ENCODE data around the gene NDUFAF2.
"Not testable (repeated sequence)": the region's sequence is repeated elsewhere in the genome, so short reads cannot be mapped to it uniquely, and the experiment has no call there.

NDUFAF2 gene

DNA sequence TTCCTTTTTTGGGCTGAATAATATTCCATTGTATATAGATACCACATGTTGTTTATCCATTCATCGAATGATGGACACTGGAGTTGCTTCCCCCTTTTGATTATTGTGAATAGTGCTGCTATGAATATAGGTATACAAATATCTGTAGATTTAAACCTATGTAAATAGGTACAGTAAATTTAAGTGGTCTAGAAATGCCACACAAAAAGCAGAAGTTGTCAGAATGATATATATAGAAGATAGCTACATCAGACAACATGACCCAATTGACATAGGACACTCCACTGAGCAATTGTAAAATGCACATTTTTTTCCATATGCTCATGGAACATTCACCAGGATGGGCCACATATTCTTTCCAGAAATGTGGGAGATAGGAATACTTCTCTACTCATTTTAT is 139.7 kb downstream of the NDUFAF2 start:
- Mint-ChIP-seq H3K4me1 (ENCODE audit: low read depth) (no peaks in the 10 kb centered on the region), H3K27ac (no peak overlapping the region), H3K4me3 (no peak overlapping the region), H3K9me3 (no peaks in the 10 kb centered on the region), H3K27me3 (no peaks in the 10 kb centered on the region), H3K36me3 (ENCODE audit: low read depth) (peaks cover 6% of the 10 kb centered on the region)
- intact Hi-C loops (cut with micrococcal nuclease) = no loop called here

DNA sequence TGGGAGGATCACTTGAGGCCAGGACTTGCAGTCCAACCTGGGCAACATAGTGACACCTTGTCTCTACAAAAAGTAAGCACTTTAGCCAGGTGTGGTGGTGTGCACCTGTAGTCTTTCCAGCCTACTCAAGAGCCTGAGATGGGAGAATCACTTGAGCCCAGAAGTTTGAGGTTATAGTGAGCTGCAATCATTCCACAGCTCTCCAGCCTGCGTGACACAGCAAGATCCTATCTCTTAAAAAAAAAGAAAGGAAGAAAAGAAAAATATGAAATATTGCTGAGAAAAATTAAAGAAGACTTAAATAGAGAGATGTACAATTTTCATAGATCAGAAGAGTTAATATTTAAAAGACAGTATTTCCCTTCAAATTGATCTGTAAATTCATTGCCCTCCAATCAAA is 140.9 kb downstream of the NDUFAF2 start:
- H3K27me3 Mint-ChIP-seq = no peaks in the 10 kb centered on the region
- H3K27ac Mint-ChIP-seq = no peak overlapping the region
- H3K36me3 Mint-ChIP-seq (ENCODE audit: low read depth) = peaks cover 6% of the 10 kb centered on the region
- intact Hi-C loops (cut with micrococcal nuclease) = no loop called here
- H3K9me3 Mint-ChIP-seq = no peaks in the 10 kb centered on the region
- H3K4me3 Mint-ChIP-seq = no peak overlapping the region
- H3K4me1 Mint-ChIP-seq (ENCODE audit: low read depth) = no peaks in the 10 kb centered on the region

DNA sequence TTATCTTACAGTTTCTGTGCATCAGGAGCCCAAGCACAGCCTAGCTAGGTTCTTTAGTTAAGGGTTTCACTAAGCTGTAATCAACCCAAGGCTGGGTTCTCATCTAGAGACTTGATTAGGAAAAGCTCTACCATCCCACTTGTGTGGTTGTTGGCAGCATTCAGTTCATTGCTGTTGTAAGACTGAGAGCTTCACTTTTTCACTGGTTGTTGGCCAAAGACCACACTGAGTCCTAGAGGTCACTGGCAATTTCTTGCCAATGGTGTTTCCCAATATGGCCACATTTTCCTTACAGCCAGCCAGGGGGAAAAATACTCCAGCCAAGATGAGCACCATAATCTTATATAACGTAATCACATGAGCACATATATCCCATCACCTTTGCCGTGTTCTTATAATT is 142.9 kb downstream of the NDUFAF2 start:
- intact Hi-C loops (cut with micrococcal nuclease) = no loop called here
- H3K27me3 Mint-ChIP-seq = no peaks in the 10 kb centered on the region
- H3K9me3 Mint-ChIP-seq = peaks cover 10% of the 10 kb centered on the region
- no peak overlapping the region for H3K4me3 Mint-ChIP-seq
- no peaks in the 10 kb centered on the region for H3K4me1 Mint-ChIP-seq (ENCODE audit: low read depth)
- H3K36me3 Mint-ChIP-seq (ENCODE audit: low read depth) = peaks cover 12% of the 10 kb centered on the region
- no peak overlapping the region for H3K27ac Mint-ChIP-seq

DNA sequence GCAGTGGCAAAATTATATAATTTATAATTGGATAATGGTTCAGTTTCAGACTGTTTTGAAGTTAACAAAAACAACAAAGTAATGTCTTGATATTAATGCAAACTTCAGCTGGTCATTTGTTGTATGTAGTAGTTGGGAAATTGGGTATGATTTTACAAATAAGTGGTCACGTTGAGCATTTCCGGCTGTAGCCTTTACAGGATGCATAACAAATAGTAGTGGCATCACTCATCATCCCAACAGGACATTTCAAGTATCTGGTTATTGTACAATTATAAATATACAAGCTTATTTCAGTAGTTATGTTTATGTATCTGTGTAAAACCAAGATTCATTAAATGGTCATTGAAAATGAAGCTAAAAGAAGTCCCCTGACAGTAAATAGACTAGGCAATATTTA is 144.3 kb downstream of the NDUFAF2 start:
- no peaks in the 10 kb centered on the region for H3K27me3 Mint-ChIP-seq
- H3K36me3 Mint-ChIP-seq (ENCODE audit: low read depth) = peaks cover 9% of the 10 kb centered on the region
- peaks cover 10% of the 10 kb centered on the region for H3K9me3 Mint-ChIP-seq
- intact Hi-C loops (cut with micrococcal nuclease) = no loop called here
- H3K27ac Mint-ChIP-seq = no peak overlapping the region
- no peaks in the 10 kb centered on the region for H3K4me1 Mint-ChIP-seq (ENCODE audit: low read depth)
- H3K4me3 Mint-ChIP-seq = no peak overlapping the region

DNA sequence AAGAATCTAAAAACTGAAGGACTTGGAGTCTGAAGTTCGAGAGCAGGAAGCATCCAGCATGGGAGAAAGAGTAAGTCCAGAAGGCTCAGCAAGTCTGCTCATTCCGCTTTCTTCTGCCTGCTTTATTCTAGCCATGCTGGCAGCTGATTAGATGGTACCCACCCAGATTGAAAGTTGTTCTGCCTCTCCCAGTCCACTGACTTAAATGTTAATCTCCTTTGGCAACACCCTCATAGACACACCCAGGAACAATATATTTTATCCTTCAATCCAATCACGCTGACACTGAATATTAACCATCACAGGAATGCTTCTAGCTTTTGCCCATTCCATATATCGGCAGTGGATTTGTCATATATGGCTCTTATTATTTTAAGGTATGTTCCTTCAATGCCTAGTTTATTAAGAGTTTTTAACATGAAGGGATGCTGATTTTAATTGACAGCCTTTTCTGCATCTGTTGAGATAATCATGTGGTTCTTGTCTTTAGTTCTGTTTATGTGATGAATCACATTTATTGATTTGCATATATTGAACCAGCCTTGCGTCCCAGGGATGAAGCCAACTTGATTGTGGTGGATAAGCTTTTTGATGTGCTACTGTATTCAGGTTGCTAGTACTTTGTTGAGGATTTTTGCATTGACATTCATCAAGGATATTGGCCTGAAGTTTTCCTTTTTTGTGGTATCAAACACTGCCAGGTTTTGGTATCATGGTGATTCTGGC is 148.2 kb downstream of the NDUFAF2 start:
- H3K4me3 Mint-ChIP-seq; H3K4me1 Mint-ChIP-seq (ENCODE audit: low read depth); intact Hi-C loops (cut with micrococcal nuclease); H3K36me3 Mint-ChIP-seq (ENCODE audit: low read depth); H3K9me3 Mint-ChIP-seq; H3K27ac Mint-ChIP-seq; H3K27me3 Mint-ChIP-seq: not testable (repeated sequence)

DNA sequence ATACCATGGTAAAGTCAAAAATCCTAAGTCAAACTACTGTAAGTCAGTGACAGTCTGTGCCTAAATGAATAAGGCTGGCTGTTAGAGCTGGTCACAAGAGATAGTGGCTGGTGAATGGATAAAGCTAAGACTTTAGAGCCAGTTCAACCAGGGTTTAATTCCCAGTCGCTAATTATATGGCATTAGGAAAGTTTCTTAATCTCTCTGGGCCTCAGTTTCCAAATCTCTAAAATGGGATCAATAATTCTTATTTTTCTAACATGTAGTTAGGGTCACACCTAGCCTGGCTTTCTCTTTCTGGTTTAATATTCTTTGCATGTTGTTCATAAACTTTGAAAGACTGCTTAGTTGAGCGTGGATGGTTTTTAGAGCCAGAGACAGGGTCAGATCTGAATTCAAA is 152.5 kb downstream of the NDUFAF2 start:
- H3K27ac Mint-ChIP-seq = no peak overlapping the region

DNA sequence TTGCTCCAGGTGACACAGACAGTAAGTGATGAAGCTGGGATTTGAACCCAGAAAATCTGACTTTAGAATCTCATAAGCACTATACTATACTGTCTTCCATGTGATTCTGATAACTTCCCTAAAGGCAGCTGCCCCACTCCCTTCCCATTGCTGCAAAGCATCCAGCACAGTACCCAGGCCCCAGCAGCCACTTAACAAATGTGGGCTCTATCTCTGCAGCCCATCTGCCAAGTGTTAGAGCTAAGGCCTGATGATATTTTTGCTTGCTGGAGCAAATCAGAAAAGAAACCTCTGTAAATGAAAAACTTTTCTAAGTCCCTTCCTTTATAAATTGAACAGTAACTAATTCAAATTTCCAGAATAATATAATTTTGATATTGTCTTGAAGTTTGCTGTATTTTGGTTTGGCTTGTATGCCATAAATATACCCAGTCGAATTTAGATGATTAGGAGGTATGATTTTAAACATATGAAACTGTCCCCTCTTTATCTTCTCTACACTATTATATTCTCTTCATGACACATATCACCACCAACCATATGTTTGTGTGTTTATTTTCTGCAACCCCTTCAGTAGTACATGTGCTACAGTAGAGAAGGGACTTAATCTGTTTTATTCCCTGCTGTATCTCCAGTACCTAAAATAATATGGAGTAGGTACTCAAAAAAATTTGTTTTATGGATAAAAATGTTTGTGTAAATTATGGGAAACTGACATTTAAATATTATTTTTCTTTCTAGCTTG is 153.4 kb downstream of the NDUFAF2 start:
- Mint-ChIP-seq H3K27ac (no peak overlapping the region), H3K4me3 (no peak overlapping the region), H3K27me3 (no peaks in the 10 kb centered on the region), H3K36me3 (ENCODE audit: low read depth) (peaks cover 5% of the 10 kb centered on the region), H3K9me3 (peaks cover 10% of the 10 kb centered on the region), H3K4me1 (ENCODE audit: low read depth) (peaks cover 6% of the 10 kb centered on the region)
- intact Hi-C loops (cut with micrococcal nuclease) = no loop called here

More for the DNA sequence above, 152.5 kb downstream of the NDUFAF2 start:
- H3K36me3 Mint-ChIP-seq (ENCODE audit: low read depth) = peaks cover 5% of the 10 kb centered on the region
- no peak overlapping the region for H3K4me3 Mint-ChIP-seq
- H3K27me3 Mint-ChIP-seq = no peaks in the 10 kb centered on the region
- intact Hi-C loops (cut with micrococcal nuclease) = no loop called here
- peaks cover 6% of the 10 kb centered on the region for H3K4me1 Mint-ChIP-seq (ENCODE audit: low read depth)
- H3K9me3 Mint-ChIP-seq = peaks cover 10% of the 10 kb centered on the region

DNA sequence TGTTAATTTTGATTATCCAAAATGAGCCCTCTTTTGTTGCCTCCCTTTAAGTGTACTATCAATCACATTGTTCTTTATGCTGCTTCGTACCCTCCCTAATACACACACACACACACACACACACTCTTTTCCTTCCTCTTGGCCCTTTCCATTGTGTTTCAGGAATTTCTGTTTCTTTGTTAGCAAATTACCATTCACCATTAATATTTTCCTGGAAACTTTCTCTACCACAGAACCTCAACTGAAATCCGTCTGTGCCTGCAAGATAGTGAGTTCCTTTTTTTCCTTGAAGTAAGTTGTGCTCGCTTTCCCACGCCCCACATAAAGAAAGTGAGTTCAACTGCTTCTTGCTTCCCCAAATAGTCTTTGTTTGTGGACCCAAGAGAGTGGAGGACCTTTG is 155.4 kb downstream of the NDUFAF2 start:
- Mint-ChIP-seq H3K4me3 (no peak overlapping the region), H3K36me3 (ENCODE audit: low read depth) (peaks cover 5% of the 10 kb centered on the region), H3K27me3 (no peaks in the 10 kb centered on the region), H3K9me3 (peaks cover 10% of the 10 kb centered on the region), H3K4me1 (ENCODE audit: low read depth) (peaks cover 6% of the 10 kb centered on the region), H3K27ac (no peak overlapping the region)
- intact Hi-C loops (cut with micrococcal nuclease) = no loop called here

DNA sequence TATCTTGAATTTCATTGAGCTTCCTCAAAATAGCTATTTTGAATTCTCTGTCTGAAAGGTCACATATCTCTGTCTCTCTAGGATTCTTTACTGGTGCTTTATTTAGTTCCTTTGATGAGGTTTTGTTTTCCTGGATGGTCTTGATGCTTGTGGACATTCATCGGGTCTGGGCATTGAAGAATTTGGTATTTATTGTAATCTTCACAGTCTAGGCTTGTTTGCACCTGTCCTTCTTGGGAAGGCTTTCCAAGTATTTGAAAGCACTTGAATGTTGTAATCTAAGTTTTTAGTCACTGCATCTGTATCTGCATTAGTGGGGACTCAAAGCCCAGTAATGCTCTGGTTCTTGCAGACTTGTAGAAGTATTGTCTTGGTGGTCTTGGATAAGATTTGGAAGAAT is 169.4 kb downstream of the NDUFAF2 start:
- Mint-ChIP-seq H3K27me3 (no peaks in the 10 kb centered on the region), H3K4me1 (ENCODE audit: low read depth) (no peaks in the 10 kb centered on the region), H3K4me3 (no peak overlapping the region), H3K36me3 (ENCODE audit: low read depth) (peaks cover 7% of the 10 kb centered on the region), H3K27ac (no peak overlapping the region), H3K9me3 (peaks cover 28% of the 10 kb centered on the region)
- intact Hi-C loops (cut with micrococcal nuclease) = no loop called here

DNA sequence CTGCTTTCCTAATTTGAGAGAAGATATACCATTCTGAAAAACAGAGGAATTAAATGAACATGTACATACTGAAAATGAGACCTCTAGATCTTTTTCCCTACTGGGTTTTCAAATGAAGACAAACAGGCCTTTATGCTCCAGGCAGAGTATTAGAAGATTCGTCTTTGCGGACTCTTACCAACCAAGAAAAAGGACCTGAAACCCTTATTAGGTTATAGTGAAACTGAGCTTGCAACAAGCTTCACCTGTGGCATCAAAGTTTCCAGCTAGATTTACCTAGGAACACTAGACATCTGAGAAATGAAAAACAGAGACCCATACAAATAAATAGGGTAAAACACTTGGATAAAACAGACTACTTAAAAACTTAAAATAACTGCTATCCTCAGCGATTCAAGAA is 171.0 kb downstream of the NDUFAF2 start:
- peaks cover 28% of the 10 kb centered on the region for H3K9me3 Mint-ChIP-seq
- no peaks in the 10 kb centered on the region for H3K27me3 Mint-ChIP-seq
- intact Hi-C loops (cut with micrococcal nuclease) = no loop called here
- no peak overlapping the region for H3K4me3 Mint-ChIP-seq
- peaks cover 7% of the 10 kb centered on the region for H3K36me3 Mint-ChIP-seq (ENCODE audit: low read depth)
- no peaks in the 10 kb centered on the region for H3K4me1 Mint-ChIP-seq (ENCODE audit: low read depth)
- H3K27ac Mint-ChIP-seq = no peak overlapping the region

DNA sequence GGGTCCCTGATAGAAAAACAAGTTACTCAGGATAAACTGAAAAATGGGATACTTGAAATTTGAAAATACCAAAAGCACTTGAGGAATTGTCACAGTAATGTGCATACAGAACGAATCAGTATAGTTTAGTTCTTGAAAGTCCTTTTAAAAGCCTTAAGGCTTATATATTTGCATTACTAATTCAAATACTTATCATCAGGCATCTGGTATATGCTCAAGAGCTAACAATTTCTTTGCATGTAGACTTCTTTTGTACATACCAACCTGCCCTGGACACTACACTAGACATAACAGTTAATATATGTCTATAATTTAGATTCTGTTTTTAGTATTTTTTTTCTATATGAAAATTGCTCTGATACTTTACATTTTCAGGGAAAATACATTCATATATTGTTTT is 174.1 kb downstream of the NDUFAF2 start:
- intact Hi-C loops (cut with micrococcal nuclease) = no loop called here
- Mint-ChIP-seq H3K9me3 (peaks cover 7% of the 10 kb centered on the region), H3K27ac (no peak overlapping the region), H3K4me3 (no peak overlapping the region), H3K4me1 (ENCODE audit: low read depth) (no peaks in the 10 kb centered on the region), H3K36me3 (ENCODE audit: low read depth) (no peaks in the 10 kb centered on the region), H3K27me3 (no peaks in the 10 kb centered on the region)

DNA sequence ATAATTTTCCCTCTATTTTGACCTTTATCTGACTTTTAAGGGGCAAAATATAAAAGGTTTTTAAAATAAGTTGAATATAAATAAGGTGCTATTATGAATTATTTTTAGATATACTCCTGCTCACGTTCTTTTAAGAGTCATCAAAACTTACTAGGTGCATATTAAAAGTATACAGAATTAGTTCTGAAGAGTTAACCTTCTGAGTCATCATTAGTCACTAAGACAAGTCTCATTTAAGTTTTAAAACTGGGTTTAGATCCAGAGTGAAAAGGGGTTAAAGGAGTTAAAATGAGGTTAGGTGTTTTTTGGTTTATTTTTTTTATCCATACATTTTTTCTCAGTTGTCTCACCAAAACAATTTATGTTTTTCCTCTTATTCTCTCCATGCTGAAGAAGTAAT is 175.5 kb downstream of the NDUFAF2 start:
- intact Hi-C loops (cut with micrococcal nuclease) = no loop called here
- Mint-ChIP-seq H3K27me3 (no peaks in the 10 kb centered on the region), H3K4me1 (ENCODE audit: low read depth) (no peaks in the 10 kb centered on the region), H3K36me3 (ENCODE audit: low read depth) (no peaks in the 10 kb centered on the region), H3K9me3 (peaks cover 7% of the 10 kb centered on the region), H3K4me3 (no peak overlapping the region), H3K27ac (no peak overlapping the region)

DNA sequence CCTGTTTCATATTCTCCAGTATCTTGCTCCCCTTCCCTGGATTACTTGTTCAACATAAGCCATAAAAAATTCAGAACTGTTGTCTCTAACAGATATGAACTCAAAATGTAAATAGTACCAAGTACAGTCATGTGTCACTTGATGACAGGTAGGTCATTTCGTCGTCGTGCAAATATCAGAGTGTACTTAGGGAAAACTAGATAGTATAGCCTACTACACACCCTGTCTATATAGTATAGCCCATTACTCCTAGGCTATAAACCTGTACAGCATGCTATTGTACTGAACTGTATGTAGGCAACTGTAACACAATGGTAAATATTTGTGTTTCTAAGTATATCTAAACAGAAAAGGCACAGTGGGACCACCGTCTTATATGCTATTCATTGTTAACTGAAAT is 178.1 kb downstream of the NDUFAF2 start:
- H3K9me3 Mint-ChIP-seq = peaks cover 16% of the 10 kb centered on the region
- H3K36me3 Mint-ChIP-seq (ENCODE audit: low read depth) = no peaks in the 10 kb centered on the region
- no peaks in the 10 kb centered on the region for H3K4me1 Mint-ChIP-seq (ENCODE audit: low read depth)
- no peak overlapping the region for H3K27ac Mint-ChIP-seq
- no peaks in the 10 kb centered on the region for H3K27me3 Mint-ChIP-seq
- intact Hi-C loops (cut with micrococcal nuclease) = no loop called here
- no peak overlapping the region for H3K4me3 Mint-ChIP-seq

DNA sequence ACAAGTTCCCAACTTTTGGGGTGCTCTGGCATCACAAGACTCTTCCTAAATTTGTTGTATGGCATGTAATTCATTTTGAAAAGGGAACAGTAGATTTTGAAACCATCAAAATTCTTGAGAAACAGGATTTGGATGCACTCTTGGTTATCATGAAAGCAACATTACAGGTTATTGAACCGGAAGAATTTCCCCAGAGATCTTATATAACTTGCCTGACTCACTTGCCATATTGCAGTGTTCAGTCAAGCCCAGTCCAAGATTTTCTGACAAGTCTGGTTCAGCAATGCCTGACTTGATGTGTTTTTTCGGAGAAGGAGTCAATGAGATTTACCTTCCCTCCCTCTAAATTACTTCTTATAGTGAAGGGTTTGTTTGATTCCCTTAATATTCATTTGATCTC is 185.3 kb downstream of the NDUFAF2 start:
- intact Hi-C loops (cut with micrococcal nuclease) = no loop called here
- Mint-ChIP-seq H3K27me3 (no peaks in the 10 kb centered on the region), H3K36me3 (ENCODE audit: low read depth) (no peaks in the 10 kb centered on the region), H3K4me3 (no peak overlapping the region), H3K4me1 (ENCODE audit: low read depth) (no peaks in the 10 kb centered on the region), H3K27ac (no peak overlapping the region), H3K9me3 (peaks cover 9% of the 10 kb centered on the region)

DNA sequence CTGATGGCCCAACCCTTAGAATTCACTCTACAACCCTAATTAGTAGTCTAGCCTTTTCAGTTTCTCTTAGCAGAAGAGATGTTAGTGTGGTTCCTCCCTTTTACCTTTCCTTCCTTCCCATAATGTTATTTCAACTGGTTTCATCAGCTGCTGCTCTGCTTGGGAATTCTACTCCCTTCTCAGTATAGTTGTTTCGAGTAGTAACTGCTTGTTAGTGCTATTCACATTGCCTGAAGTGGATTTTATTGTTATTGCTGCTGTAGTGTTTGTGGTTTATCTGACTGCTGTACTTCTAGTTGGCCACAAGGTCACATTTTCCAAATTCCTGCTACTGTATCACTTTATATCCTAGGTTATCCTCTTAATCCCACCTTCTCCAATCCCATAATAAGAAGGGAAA is 187.6 kb downstream of the NDUFAF2 start:
- intact Hi-C loops (cut with micrococcal nuclease) = no loop called here
- H3K27ac Mint-ChIP-seq = no peak overlapping the region
- no peaks in the 10 kb centered on the region for H3K27me3 Mint-ChIP-seq
- no peak overlapping the region for H3K4me3 Mint-ChIP-seq
- no peaks in the 10 kb centered on the region for H3K9me3 Mint-ChIP-seq
- H3K36me3 Mint-ChIP-seq (ENCODE audit: low read depth) = no peaks in the 10 kb centered on the region
- H3K4me1 Mint-ChIP-seq (ENCODE audit: low read depth) = no peaks in the 10 kb centered on the region

Measured in dendritic cell treated with granulocyte-macrophage colony-stimulating factor and Interleukin-4, amounts not matched to agents 40 ng/mL and 50 ng/mL, for 4 days (primary cell).